Measurements from ENCODE around the gene KRTAP3-1. TPM values are rescaled to one million over a fixed set of nuclear protein-coding genes. Genes with fewer than 3 reads are reported as not detected.

KRTAP3-1 gene

DNA sequence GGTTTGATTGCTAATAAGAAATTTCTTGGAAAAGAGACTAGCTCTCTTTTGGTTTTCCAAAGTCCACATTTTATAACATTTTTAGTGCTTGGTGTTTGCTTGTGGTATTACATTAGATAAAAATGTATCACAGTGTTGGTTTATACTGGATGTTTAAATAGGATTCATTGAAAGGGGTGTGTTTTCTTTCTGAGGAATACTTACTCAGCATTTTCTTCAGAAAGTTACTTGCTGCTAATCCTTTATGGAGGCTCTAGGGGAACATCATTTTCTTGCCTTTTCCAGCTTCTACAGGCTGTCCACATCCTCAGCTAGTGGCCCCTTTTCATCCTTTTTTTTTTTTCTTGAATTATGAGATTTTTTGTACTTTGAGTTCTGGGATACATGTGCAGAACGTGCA lies 41.3 kb downstream of the KRTAP3-1 start:
- Histone ChIP-seq H3K9ac (ENCODE audit: low read depth, low read length) (no peak overlapping the region), H3K4me3 (ENCODE audit: low read length) (no peak overlapping the region), H3K27me3 (ENCODE audit: control insufficient read depth, insufficient read depth, low read length) (no peaks in the 10 kb centered on the region), H3K4me1 (ENCODE audit: control insufficient read depth, insufficient read depth, low read length) (peaks cover 7% of the 10 kb centered on the region), H3K36me3 (ENCODE audit: insufficient read depth, low read length) (no peaks in the 10 kb centered on the region), H3K9me3 (replicated peaks; ENCODE audit: low read length) (no peaks in the 10 kb centered on the region), H3K4me2 (ENCODE audit: low read length) (no peak overlapping the region)

GRCh38 chr17:40966848-40967247 lies 42.1 kb downstream of the KRTAP3-1 start, which contains the start of gene KRT39:
Gene KRT39 (minus strand): TSS chr17:40966948. CDS start chr17:40966856, 92 bp downstream.
- Histone ChIP-seq H3K4me3 (ENCODE audit: low read length) (no peak within 1 kb of the TSS), H3K4me1 (ENCODE audit: control insufficient read depth, insufficient read depth, low read length) (peaks cover 7% of the 10 kb centered on the region), H3K9me3 (replicated peaks; ENCODE audit: low read length) (no peaks in the 10 kb centered on the region), H3K4me2 (ENCODE audit: low read length) (no peak within 1 kb of the TSS), H3K36me3 (ENCODE audit: insufficient read depth, low read length) (no peaks in the 10 kb centered on the region), H3K27me3 (ENCODE audit: control insufficient read depth, insufficient read depth, low read length) (no peaks in the 10 kb centered on the region), H3K9ac (ENCODE audit: low read depth, low read length) (no peak within 1 kb of the TSS)

GRCh38 chr17:40963838-40964237 lies 45.1 kb downstream of the KRTAP3-1 start:
- no peak overlapping the region for H3K4me3 ChIP-seq (ENCODE audit: low read length)
- no peaks in the 10 kb centered on the region for H3K36me3 ChIP-seq (ENCODE audit: insufficient read depth, low read length)
- H3K4me1 ChIP-seq (ENCODE audit: control insufficient read depth, insufficient read depth, low read length): peaks cover 13% of the 10 kb centered on the region
- no peaks in the 10 kb centered on the region for H3K27me3 ChIP-seq (ENCODE audit: control insufficient read depth, insufficient read depth, low read length)
- no peak overlapping the region for H3K9ac ChIP-seq (ENCODE audit: low read depth, low read length)
- H3K4me2 ChIP-seq (ENCODE audit: low read length): peak overlapping the region; percentile 20
- H3K9me3 ChIP-seq (replicated peaks; ENCODE audit: low read length): no peaks in the 10 kb centered on the region

DNA sequence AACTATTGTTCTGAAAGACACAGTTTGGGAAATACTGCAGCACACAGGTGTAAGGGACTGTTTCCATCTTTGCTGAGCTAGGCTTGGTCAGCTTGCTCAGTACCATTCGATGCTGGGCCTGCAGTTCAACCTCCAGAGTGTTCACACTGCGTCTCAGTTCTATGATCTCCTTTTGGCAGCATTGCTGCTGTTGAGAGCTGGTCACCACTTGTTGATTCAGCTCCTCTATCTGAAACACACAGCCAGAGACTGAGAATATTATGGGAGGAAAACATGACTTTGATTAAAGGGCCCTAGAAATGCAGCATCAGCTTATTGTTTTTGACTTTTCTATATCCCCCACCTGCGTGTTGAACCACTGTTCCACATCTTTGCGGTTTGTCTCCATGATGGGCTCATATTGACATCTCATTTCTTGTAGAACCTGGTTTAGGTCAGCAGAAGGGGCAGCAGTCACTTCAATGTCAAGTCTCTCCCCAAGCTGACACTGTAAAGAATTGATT lies 46.8 kb downstream of the KRTAP3-1 start:
- no peak overlapping the region for H3K9ac ChIP-seq (ENCODE audit: low read depth, low read length)
- no peak overlapping the region for H3K4me3 ChIP-seq (ENCODE audit: low read length)
- peaks cover 29% of the 10 kb centered on the region for H3K4me1 ChIP-seq (ENCODE audit: control insufficient read depth, insufficient read depth, low read length)
- no peaks in the 10 kb centered on the region for H3K36me3 ChIP-seq (ENCODE audit: insufficient read depth, low read length)
- H3K27me3 ChIP-seq (ENCODE audit: control insufficient read depth, insufficient read depth, low read length): no peaks in the 10 kb centered on the region
- H3K4me2 ChIP-seq (ENCODE audit: low read length): no peak overlapping the region
- no peaks in the 10 kb centered on the region for H3K9me3 ChIP-seq (replicated peaks; ENCODE audit: low read length)

DNA sequence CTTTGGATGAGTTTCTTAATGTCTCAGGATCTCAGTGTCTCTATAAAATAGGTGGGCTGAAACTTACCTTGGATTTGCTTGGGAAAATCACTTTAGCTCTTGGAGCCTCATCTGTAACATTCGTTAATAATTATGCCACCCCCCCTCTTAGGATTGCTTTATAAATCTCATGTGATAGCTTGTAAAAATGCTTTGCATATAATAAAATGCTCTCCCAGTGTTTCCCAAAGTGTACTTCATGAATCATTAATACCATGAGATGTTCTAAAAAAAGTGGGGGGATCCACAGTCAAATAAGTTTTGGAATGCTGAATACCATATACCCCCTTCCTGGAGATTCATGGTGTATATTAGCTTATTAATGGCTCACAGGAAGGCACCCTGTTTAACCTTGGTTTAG lies 47.3 kb downstream of the KRTAP3-1 start:
- Histone ChIP-seq H3K4me3 (ENCODE audit: low read length) (no peak overlapping the region), H3K36me3 (ENCODE audit: insufficient read depth, low read length) (no peaks in the 10 kb centered on the region)

GRCh38 chr17:40960144-40960543 lies 48.8 kb downstream of the KRTAP3-1 start:
- Histone ChIP-seq H3K9ac (ENCODE audit: low read depth, low read length) (no peak overlapping the region), H3K4me1 (ENCODE audit: control insufficient read depth, insufficient read depth, low read length) (peaks cover 39% of the 10 kb centered on the region), H3K9me3 (replicated peaks; ENCODE audit: low read length) (no peaks in the 10 kb centered on the region), H3K4me2 (ENCODE audit: low read length) (no peak overlapping the region), H3K36me3 (ENCODE audit: insufficient read depth, low read length) (no peaks in the 10 kb centered on the region), H3K4me3 (ENCODE audit: low read length) (no peak overlapping the region), H3K27me3 (ENCODE audit: control insufficient read depth, insufficient read depth, low read length) (no peaks in the 10 kb centered on the region)

More for the DNA sequence above, 47.3 kb downstream of the KRTAP3-1 start:
- Histone ChIP-seq H3K4me1 (ENCODE audit: control insufficient read depth, insufficient read depth, low read length) (peaks cover 31% of the 10 kb centered on the region), H3K9me3 (replicated peaks; ENCODE audit: low read length) (no peaks in the 10 kb centered on the region), H3K9ac (ENCODE audit: low read depth, low read length) (no peak overlapping the region), H3K27me3 (ENCODE audit: control insufficient read depth, insufficient read depth, low read length) (no peaks in the 10 kb centered on the region), H3K4me2 (ENCODE audit: low read length) (no peak overlapping the region)

Small RNA genes lying within 50 kb of the gene (small RNA-seq; reads per million reads assigned to genes)
- gene KRTAP3-4P: not detected

Data from skeletal muscle satellite cell (primary cell).